GM21825 (cell line): ENCODE results near the gene TRIP13.

ENCODE experiments used
- ATAC-seq: cut with Tn5 transposase; IDR thresholded peaks from one replicate; pipeline ENCODE4 v1.9.1; 2021; ENCODE audit warnings: mild to moderate bottlenecking, moderate library complexity; ENCODE audit not compliant: unreplicated experiment

The TRIP13 gene

DNA sequence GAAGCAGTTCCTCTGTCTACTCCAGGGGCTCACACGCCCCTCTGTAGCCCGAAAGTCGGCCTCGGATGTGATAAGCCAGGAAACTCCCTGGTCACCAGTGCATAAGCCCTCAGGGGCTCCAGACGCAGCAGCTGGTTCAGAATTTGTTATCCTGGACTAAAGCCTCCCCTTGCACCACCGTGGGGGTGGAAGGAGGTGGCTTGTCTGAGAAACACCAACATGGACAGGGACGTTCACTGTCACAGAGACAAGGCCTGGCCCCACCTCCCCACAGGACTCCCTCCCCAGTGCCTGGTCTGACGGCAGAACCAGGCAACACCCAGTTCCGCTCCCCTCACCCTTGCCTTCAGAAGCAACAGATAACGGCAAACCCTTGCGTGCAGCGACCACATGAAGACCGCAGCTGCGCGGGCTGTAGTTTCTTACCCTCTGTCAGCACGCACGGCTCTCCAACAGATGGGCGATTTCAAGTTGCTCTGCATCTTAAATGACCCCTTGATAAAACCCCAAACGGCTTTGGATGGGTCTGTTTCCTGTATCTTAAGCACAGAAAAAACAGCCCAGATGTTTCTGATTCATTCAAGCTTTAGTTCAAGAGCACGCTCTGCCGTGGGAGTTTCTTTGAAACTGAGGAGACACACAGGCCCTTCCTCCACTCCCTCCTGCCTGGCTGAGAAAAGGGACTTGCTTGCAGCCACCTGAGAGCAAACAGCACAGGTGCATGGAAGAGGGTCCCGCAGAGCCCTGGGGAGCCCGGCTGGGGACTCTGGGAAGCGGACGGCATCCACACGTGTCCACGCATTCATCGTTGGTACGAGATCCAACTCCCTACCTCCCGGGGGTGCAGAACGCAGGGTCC, 71.2 kb downstream of the TRIP13 start:
- ATAC-seq: peak; percentile 71

DNA sequence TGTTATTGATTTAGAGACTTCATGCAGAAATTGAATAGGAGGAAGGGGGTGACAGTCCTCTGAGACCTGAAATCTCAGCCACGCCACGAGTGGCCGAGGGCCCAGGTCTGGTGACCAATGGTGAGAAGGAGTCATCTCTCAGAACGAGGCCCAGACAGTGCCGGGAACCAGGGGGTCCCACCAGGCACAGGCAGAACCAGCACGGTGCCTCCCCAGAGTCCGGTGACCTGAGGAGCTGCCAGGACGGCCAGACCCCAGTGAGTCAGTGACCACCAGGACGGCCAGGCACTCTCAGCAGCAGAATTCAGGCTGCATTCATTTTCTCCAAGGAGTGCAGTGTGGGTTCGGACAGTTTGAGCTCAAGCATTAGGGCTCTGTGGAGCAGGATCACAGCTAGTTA, 72.1 kb downstream of the TRIP13 start:
- ATAC-seq: no peak

DNA sequence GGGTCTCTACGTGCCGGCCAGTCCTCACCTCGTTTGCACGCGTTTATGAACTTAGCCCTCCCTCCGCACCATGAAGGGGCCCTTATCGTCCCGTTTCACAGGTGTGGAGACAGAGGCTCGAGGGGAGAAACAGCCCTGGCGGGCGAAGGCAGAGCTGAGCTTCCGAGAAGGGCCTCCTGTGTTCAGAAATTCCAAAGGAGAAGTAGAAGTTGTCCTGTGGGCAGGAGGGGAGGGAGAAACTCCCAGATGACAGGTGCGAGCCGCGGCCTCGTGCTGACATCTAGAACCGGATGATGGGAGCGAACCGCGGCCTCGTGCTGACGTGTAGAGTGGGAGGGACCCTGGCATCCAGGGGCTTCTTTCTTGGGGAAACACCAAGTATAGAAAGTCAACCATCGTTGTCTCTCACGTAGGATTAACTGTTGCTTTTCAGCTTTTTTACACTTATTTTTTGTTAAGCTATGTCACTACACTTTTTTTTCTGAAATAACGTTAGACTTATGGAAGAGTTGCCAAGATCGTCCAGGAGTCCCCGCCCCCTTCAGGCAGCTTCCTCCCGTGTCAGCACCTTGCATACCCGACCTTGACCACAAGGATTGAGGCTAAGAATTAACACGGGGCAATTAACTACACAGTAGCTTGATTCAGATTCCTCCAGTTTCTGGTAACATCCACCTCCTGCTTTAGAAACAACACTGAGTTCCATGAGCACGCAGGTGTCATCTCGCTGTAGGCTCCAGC, 73.1 kb downstream of the TRIP13 start:
- no peak for ATAC-seq

DNA sequence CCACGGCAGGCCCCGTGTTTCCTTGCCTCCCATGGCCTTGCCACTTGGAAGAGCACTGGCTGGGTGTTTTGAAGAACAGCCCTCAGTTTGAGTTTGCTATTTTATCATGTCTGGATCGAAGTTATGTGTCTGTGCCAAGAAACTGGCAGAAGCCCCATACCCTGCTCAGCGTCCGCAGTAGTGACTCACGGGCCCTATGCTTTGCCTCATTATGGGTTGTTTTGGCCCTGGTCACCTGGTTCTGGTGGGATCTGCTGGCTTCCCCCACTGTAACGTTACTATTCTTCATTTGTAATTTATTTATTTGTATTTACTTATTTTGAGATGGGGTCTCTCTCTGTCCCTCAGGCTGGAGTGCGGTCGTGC, 73.6 kb downstream of the TRIP13 start:
- ATAC-seq: no peak

DNA sequence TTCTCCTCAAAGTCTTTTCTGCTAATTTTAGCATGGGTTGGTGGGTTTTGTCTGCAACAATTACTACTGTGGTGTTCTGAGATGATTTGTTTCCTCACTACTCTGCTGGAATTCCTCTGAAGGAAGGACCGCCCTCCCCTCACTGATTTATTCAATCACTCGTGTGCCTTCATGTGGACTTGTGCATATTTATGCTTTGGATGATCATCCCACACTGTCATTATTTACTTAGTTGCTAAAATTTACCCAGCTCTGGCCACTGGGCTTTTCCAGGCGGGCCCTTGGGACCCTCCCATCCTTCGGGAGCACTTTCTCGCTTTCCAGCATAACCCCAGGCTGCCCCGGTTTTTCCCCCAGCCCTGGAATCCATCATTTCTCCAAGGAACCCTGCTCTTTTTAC, 74.3 kb downstream of the TRIP13 start:
- no peak for ATAC-seq
